A673 (cell line): Measurements from ENCODE around the gene NOP56.

ENCODE experiments used
- EZH2 ChIP-seq: fragments of 200-600 bp; sonication (generic); IDR thresholded peaks from 2 replicates; pipeline ENCODE4 v1.6.1; 2017; ENCODE audit warnings: borderline replicate concordance, low read depth, mild to moderate bottlenecking, mixed read lengths, antibody characterized with exemption, low read length; ENCODE audit not compliant: poor library complexity, severe bottlenecking
- TF ChIP-seq, protein P1 (sequence below): fragments of 300-800, 200-600 bp; sonication (generic); conservative IDR thresholded peaks from 2 replicates; pipeline ENCODE4 v1.5.1; 2017; ENCODE audit warnings: low read depth, mild to moderate bottlenecking, antibody characterized with exemption, low read length, moderate library complexity, mixed read lengths

DNA sequence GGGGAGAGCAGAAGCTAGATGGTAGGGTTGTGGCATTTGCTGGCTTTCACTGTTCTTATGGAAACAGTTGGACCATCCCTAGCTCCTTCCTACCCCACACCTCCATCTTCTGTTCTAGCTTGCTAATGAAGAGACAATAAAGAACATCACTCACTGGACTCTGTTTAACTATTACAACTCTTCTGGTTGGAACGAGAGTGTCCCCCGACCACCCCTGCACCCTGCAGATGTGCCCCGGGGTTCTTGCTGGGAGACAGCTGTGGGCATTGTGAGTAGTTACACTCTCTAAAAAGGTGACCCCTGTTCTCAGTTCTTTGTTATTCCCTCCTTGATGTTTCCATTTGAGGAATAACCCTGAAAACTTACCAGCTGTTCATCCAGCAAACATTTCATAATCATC is 40.4 kb upstream of the NOP56 start:
- TF ChIP-seq, protein P1, sequence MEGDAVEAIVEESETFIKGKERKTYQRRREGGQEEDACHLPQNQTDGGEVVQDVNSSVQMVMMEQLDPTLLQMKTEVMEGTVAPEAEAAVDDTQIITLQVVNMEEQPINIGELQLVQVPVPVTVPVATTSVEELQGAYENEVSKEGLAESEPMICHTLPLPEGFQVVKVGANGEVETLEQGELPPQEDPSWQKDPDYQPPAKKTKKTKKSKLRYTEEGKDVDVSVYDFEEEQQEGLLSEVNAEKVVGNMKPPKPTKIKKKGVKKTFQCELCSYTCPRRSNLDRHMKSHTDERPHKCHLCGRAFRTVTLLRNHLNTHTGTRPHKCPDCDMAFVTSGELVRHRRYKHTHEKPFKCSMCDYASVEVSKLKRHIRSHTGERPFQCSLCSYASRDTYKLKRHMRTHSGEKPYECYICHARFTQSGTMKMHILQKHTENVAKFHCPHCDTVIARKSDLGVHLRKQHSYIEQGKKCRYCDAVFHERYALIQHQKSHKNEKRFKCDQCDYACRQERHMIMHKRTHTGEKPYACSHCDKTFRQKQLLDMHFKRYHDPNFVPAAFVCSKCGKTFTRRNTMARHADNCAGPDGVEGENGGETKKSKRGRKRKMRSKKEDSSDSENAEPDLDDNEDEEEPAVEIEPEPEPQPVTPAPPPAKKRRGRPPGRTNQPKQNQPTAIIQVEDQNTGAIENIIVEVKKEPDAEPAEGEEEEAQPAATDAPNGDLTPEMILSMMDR = no peak
- no peak for TF ChIP-seq EZH2
